ENCODE data around the gene PREX1. TPM values are rescaled to one million over a fixed set of nuclear protein-coding genes. Genes with fewer than 3 reads are reported as not detected.

PREX1 gene
- total RNA-seq, 1 donor from 2014 or later, result 20.8 TPM

DNA sequence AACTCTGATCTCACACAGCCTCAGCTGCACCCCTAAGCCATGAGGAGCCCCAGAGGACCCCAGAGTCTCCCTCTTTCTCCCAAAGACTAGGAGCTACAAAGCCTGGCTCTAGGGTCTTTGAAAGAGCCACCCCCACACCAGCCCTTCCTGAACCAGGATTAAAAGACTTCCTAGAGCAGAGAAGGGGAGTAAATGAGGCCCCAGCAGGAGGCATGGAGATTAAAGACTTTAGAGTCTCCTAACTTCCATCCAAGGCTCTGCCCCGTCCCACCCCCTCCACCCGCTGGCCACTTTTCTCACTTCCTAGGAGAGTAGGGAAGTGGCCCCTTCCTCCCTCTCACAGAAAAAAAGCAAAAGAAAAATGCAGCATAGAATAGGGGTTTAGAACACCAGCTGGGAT is 1.7 kb downstream of the PREX1 start:
- TF ChIP-seq, protein P1, sequence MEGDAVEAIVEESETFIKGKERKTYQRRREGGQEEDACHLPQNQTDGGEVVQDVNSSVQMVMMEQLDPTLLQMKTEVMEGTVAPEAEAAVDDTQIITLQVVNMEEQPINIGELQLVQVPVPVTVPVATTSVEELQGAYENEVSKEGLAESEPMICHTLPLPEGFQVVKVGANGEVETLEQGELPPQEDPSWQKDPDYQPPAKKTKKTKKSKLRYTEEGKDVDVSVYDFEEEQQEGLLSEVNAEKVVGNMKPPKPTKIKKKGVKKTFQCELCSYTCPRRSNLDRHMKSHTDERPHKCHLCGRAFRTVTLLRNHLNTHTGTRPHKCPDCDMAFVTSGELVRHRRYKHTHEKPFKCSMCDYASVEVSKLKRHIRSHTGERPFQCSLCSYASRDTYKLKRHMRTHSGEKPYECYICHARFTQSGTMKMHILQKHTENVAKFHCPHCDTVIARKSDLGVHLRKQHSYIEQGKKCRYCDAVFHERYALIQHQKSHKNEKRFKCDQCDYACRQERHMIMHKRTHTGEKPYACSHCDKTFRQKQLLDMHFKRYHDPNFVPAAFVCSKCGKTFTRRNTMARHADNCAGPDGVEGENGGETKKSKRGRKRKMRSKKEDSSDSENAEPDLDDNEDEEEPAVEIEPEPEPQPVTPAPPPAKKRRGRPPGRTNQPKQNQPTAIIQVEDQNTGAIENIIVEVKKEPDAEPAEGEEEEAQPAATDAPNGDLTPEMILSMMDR (conservative IDR thresholded peaks at IDR 0.05), result no peak
- Mint-ChIP-seq H3K4me3 (peak overlapping the region; percentile 90), H3K27ac (no peak overlapping the region), H3K27me3 (peaks cover 74% of the 10 kb centered on the region), H3K9me3 (no peaks in the 10 kb centered on the region), H3K36me3 (no peaks in the 10 kb centered on the region), H3K4me1 (ENCODE audit: unreplicated experiment) (peaks cover 21% of the 10 kb centered on the region)
- DNase-seq (ENCODE audit: extremely low spot score, unreplicated experiment), result no peak

DNA sequence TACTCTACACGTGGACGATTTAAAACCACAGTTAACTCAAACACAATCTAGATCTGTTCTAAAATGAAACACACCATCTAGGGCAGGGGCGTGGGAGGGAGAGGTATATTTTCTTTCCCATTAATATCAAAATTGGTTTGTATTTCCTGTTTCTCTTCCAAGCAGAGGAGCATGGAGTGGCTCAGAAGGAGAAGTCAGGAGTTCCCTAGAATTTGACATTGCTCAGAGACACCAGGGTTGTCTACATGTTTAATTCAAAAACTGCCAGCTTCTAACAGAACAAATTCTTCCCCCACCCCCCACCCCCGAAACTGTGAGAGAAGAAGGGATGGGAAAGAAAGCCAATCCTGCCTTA is 2.3 kb downstream of the PREX1 start:
- H3K27ac Mint-ChIP-seq, result no peak overlapping the region
- no peaks in the 10 kb centered on the region for H3K36me3 Mint-ChIP-seq
- TF ChIP-seq, protein P1 (conservative IDR thresholded peaks at IDR 0.05), result no peak
- DNase-seq (ENCODE audit: extremely low spot score, unreplicated experiment), result no peak
- H3K27me3 Mint-ChIP-seq, result peaks cover 70% of the 10 kb centered on the region
- peaks cover 21% of the 10 kb centered on the region for H3K4me1 Mint-ChIP-seq (ENCODE audit: unreplicated experiment)
- H3K4me3 Mint-ChIP-seq, result peak overlapping the region; percentile 37
- H3K9me3 Mint-ChIP-seq, result no peaks in the 10 kb centered on the region

DNA sequence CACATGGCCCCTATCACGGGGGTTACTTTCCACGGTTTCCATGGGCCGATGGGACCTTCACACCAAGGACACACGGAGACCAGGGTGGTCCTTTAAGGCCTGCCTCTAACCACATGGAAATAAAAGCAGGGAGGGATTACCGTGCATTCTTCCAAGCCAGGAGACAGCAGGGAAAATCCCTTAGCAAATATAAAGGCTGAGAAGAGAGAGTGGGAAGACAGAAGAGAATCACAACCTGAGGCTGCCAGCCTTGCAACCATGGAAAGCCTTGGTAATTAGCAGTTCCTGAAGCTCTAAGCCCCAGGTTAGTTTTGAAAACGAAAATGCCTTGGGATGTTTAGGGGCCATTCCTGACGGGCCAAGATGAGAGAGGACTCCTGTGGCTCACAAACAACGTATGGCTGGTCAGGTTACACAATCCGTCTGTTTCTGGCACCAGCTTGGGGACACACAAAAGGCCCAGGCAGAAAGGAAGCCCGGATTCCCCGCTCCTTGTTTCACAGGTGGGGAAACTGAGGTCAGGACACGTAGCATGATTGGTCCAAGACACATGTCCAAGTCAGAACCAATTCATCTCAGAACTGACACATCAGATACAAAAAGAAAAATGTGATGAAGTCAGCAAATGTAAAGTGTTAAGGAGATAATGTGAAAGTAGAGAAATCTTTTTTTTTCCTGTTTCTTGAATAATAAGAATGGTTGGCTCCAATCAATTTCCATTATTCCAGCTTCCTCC is 2.8 kb downstream of the PREX1 start:
- Mint-ChIP-seq H3K36me3 (no peaks in the 10 kb centered on the region), H3K9me3 (no peaks in the 10 kb centered on the region), H3K27me3 (peaks cover 70% of the 10 kb centered on the region), H3K4me3 (peak overlapping the region; percentile 37), H3K27ac (no peak overlapping the region), H3K4me1 (ENCODE audit: unreplicated experiment) (peaks cover 26% of the 10 kb centered on the region)
- TF ChIP-seq, protein P1 (conservative IDR thresholded peaks at IDR 0.05), result no peak
- DNase-seq (ENCODE audit: extremely low spot score, unreplicated experiment), result no peak

DNA sequence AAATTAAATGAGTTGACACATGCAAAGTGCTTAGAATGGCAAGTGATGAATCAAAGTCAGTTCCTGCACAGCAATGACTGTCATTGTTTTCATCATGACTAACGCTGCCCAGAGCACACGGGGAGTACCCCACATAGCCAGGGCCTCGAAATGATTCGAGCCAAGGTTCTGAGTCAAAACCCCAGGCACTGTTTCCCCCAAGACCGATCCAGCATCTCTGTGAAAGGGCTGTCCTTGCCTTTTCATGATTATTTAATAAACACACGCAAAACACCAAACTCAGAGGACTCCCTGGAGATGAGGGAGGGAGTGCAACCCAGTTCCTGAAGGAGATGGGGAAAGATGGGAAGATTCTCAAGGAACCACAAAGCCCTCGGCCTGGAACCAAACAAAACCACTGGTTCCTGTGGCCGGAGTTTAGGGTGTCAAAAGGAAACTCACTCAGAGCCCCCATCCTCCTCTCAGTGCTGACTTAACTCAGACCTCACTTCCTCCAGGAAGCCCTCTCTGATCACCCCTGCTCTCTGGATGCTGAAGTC is 3.8 kb downstream of the PREX1 start:
- H3K27ac Mint-ChIP-seq, result no peak overlapping the region
- no peak for DNase-seq (ENCODE audit: extremely low spot score, unreplicated experiment)
- no peak overlapping the region for H3K4me3 Mint-ChIP-seq
- peaks cover 70% of the 10 kb centered on the region for H3K27me3 Mint-ChIP-seq
- H3K36me3 Mint-ChIP-seq, result no peaks in the 10 kb centered on the region
- TF ChIP-seq, protein P1 (conservative IDR thresholded peaks at IDR 0.05), result no peak
- H3K4me1 Mint-ChIP-seq (ENCODE audit: unreplicated experiment), result peaks cover 34% of the 10 kb centered on the region
- no peaks in the 10 kb centered on the region for H3K9me3 Mint-ChIP-seq

DNA sequence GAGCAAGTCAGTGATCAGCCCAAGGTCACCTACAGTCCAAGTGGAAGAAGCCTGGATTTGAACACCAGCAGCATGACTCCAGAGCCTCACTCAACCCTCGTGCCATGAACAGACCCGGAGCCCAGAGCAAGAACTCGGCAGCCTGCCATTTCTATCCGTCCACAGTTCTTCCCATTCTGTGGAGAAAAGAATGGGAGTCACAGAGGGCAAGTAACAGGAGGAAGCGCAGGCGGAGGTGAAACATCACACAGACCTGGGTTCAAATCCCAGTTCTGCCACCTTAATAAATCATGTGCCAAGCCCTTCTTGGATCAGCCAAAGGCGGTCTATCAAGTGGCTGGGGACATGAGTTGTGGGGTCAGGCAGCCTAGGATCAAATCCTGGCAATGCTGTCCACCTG is 4.3 kb downstream of the PREX1 start:
- Mint-ChIP-seq H3K9me3 (no peaks in the 10 kb centered on the region), H3K27me3 (peaks cover 67% of the 10 kb centered on the region), H3K36me3 (no peaks in the 10 kb centered on the region), H3K4me1 (ENCODE audit: unreplicated experiment) (peaks cover 31% of the 10 kb centered on the region), H3K27ac (no peak overlapping the region), H3K4me3 (no peak overlapping the region)
- DNase-seq (ENCODE audit: extremely low spot score, unreplicated experiment), result no peak
- TF ChIP-seq, protein P1 (conservative IDR thresholded peaks at IDR 0.05), result no peak

Data from type B pancreatic cell (in vitro differentiated cells).